PC-9 (cell line): ENCODE data around the gene LRIG1. TPM values are rescaled to one million over a fixed set of nuclear protein-coding genes. Genes with fewer than 3 reads are reported as not detected.
A peak's percentile ranks its signal among the peaks of the same experiment; 100 is the strongest.

Experiments
- BruUV-seq: library from RNA; stranded (reverse); fragments of 400-500 nt; replicated peaks from 2 replicates; lab custom pipeline; 2021; lab: Mats Ljungman, UMichigan
- CTCF ChIA-PET: fragments of 300-600 bp; sonication (Branson Sonifier 250); formaldehyde crosslinking; loops from one replicate; lab custom pipeline; 2022; ENCODE audit warnings: antibody characterized with exemption; lab: Charles Lee
- POLR2A ChIA-PET: fragments of 300-600 bp; sonication (Branson Sonifier 250); formaldehyde crosslinking; loops from one replicate; lab custom pipeline; 2022; ENCODE audit warnings: antibody characterized with exemption; ENCODE audit not compliant: unreplicated experiment; lab: Charles Lee
- DNase-seq, 2 experiments: peaks; one replicate each; pipeline versions ENCODE4 v3.0.0 to v3.0.0-alpha.2; 2015 to 2022; ENCODE audit warnings: mixed read lengths in 1 of 2
- H2AFZ ChIP-seq: fragments of 200-600 bp; sonication (generic); 2 replicates; pipeline ENCODE4 v1.8.1; 2017; ENCODE audit warnings: antibody characterized with exemption
- H3F3A ChIP-seq: fragments of 200-600 bp; sonication (generic); 2 replicates; pipeline ENCODE4 v1.8.1; 2017; ENCODE audit warnings: antibody characterized with exemption, mild to moderate bottlenecking, low read depth; ENCODE audit not compliant: insufficient read depth
- H3K27ac ChIP-seq: fragments of 200-600 bp; sonication (generic); 2 replicates; pipeline ENCODE4 v1.6.1; 2016; ENCODE audit warnings: mixed run types
- H3K27me3 ChIP-seq: fragments of 200-600 bp; sonication (generic); 2 replicates; pipeline ENCODE4 v1.6.1; 2016; ENCODE audit warnings: low read depth, mixed run types; ENCODE audit not compliant: insufficient read depth
- H3K36me3 ChIP-seq: fragments of 200-600 bp; sonication (generic); 2 replicates; pipeline ENCODE4 v1.6.1; 2016; ENCODE audit warnings: low read depth, mixed run types
- H3K4me1 ChIP-seq: fragments of 200-600 bp; sonication (generic); replicated peaks from 2 replicates; pipeline ENCODE4 v1.6.1; 2016; ENCODE audit warnings: mixed run types; ENCODE audit not compliant: insufficient read depth
- H3K4me2 ChIP-seq: fragments of 200-600 bp; sonication (generic); 2 replicates; pipeline ENCODE4 v1.6.1; 2017; ENCODE audit warnings: mixed run types
- H3K4me3 ChIP-seq: fragments of 200-600 bp; sonication (generic); 2 replicates; pipeline ENCODE4 v1.6.1; 2016; ENCODE audit warnings: mixed run types
- H3K79me2 ChIP-seq: fragments of 200-600 bp; sonication (generic); 2 replicates; pipeline ENCODE4 v1.6.1; 2017; ENCODE audit warnings: low read depth, mixed run types
- H3K9me2 ChIP-seq: fragments of 200-600 bp; sonication (generic); 2 replicates; pipeline ENCODE4 v1.8.1; 2017; ENCODE audit warnings: mild to moderate bottlenecking; ENCODE audit not compliant: insufficient read depth
- H3K9me3 ChIP-seq: fragments of 200-600 bp; sonication (generic); 2 replicates; pipeline ENCODE4 v1.8.1; 2016; ENCODE audit warnings: low read depth; ENCODE audit not compliant: insufficient read depth
- H4K20me1 ChIP-seq: fragments of 200-600 bp; sonication (generic); 2 replicates; pipeline ENCODE4 v1.8.1; 2017; ENCODE audit not compliant: insufficient read depth
- CTCF ChIP-seq: fragments of 200-600 bp; sonication (generic); conservative IDR thresholded peaks from 2 replicates; pipeline ENCODE4 v1.6.1; 2017; ENCODE audit warnings: mixed run types, antibody characterized with exemption, mild to moderate bottlenecking, moderate library complexity
- EZH2 ChIP-seq: fragments of 200-600 bp; sonication (generic); IDR thresholded peaks from 2 replicates; pipeline ENCODE4 v1.8.0; 2017; ENCODE audit warnings: antibody characterized with exemption, low read depth
- intact Hi-C: fragments of 100-400 bp; cut with micrococcal nuclease; formaldehyde crosslinking; loops from one replicate; pipeline ENCODE4 v1.10.0; 2022; ENCODE audit not compliant: unreplicated experiment
- total RNA-seq: library from RNA; stranded (reverse); gene quantifications from 2 replicates; pipeline ENCODE4 v1.2.3, GENCODE V29; 2021

Gene LRIG1
- total RNA-seq, 1 experiment from 2014 or later, result not detected

DNA sequence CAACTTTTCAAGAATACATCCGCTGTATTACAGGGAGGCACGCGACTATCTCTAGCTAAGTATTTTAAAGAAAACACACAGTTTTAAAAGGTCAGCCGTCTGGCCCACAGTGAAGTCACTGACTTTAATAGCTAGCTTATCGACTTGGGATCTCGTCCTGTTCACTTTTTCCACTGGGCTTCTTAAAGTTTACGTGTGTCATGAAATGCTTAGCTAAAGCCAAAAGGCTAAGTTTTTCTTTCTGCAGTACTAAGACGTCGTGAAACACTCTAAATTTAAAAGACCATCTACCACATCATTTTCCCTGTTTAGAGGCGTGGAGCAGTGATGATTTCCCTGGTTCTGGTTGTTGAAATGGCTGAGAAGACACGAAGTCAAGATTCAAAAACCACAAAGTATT, 27.1 kb downstream of the LRIG1 start:
- no peaks in the 10 kb centered on the region for H3K27me3 ChIP-seq
- H3K9me2 ChIP-seq, result no peaks in the 10 kb centered on the region
- peaks cover 12% of the 10 kb centered on the region for H3K4me1 ChIP-seq
- no peaks in the 10 kb centered on the region for H3K9me3 ChIP-seq
- no peak overlapping the region for H3K27ac ChIP-seq
- H4K20me1 ChIP-seq, result no peaks in the 10 kb centered on the region
- H3F3A ChIP-seq, result peaks cover 8% of the 10 kb centered on the region; the same call in 1 of the 2 replicates
- no peak overlapping the region for H2AFZ ChIP-seq
- no peak for DNase-seq
- no peak overlapping the region for H3K4me2 ChIP-seq
- BruUV-seq, result no TSS peak
- no peaks in the 10 kb centered on the region for H3K36me3 ChIP-seq
- CTCF ChIA-PET, result no interaction called here
- no peaks in the 10 kb centered on the region for H3K79me2 ChIP-seq
- POLR2A ChIA-PET, result no interaction called here
- no peak for TF ChIP-seq CTCF
- TF ChIP-seq EZH2, result no peak
- H3K4me3 ChIP-seq, result no peak overlapping the region
- intact Hi-C loops, result no loop called here

GRCh38 chr3:66473181-66473580, 27.6 kb downstream of the LRIG1 start:
- ChIA-PET POLR2A (no interaction called here), CTCF (no interaction called here)
- Histone ChIP-seq H4K20me1 (no peaks in the 10 kb centered on the region), H3K27me3 (no peaks in the 10 kb centered on the region), H3K27ac (no peak overlapping the region), H3F3A (peaks cover 8% of the 10 kb centered on the region; the same call in 1 of the 2 replicates), H3K4me3 (no peak overlapping the region), H3K36me3 (no peaks in the 10 kb centered on the region), H3K9me3 (no peaks in the 10 kb centered on the region), H2AFZ (no peak overlapping the region), H3K4me2 (peak overlapping the region; percentile 41; the same call in 1 of the 2 replicates), H3K9me2 (no peaks in the 10 kb centered on the region), H3K79me2 (no peaks in the 10 kb centered on the region), H3K4me1 (peaks cover 12% of the 10 kb centered on the region)
- intact Hi-C loops, result no loop called here
- no peak for DNase-seq
- TF ChIP-seq CTCF (no peak), EZH2 (no peak)
- no TSS peak for BruUV-seq

DNA sequence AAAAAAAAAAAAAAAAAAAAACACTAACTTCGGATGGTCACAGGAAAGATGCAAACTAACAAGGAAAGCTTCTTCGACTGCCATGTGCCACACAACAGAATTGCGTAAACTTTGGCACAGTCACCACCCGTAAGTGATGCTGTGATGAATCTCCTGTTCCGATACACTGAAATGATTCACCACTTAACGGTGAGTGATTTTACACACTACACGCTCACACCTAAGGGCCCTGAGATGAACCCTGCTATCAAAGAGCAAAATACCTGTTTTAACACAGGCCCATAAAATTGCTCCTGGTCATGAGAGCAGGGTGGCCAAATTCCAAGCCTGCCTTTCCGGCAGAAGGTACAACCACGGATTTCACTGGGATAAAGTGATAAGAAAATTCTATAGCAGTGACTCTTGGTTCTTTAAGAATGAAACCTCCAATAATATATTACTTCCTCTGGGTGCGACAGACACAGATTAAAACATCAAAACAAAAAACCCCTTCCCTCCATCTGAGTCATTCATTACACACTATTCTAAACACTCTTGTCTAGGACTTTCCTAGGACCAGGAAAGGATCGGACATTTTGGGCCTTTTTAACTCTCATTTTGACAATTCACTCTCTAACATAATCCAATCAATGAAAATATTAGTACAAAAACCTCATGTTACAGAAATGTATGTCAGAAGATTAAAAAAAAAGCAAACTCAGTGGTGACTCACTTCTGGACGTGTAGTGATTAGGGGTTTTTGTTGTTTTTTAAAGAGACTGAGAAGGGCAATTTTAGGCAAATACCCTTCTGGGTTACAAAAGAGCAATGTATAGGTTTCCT, 28.3 kb downstream of the LRIG1 start:
- Histone ChIP-seq H3F3A (peaks cover 8% of the 10 kb centered on the region; the same call in 1 of the 2 replicates), H3K9me3 (no peaks in the 10 kb centered on the region), H3K36me3 (no peaks in the 10 kb centered on the region), H3K9me2 (no peaks in the 10 kb centered on the region), H4K20me1 (no peaks in the 10 kb centered on the region), H3K27me3 (no peaks in the 10 kb centered on the region), H3K4me1 (peaks cover 12% of the 10 kb centered on the region), H3K27ac (peak overlapping the region; percentile 49), H3K4me2 (peak overlapping the region; percentile 41; the same call in 1 of the 2 replicates), H2AFZ (no peak overlapping the region), H3K4me3 (no peak overlapping the region), H3K79me2 (no peaks in the 10 kb centered on the region)
- intact Hi-C loops, result no loop called here
- ChIA-PET CTCF (no interaction called here), POLR2A (no interaction called here)
- TF ChIP-seq EZH2, result no peak
- no peak for TF ChIP-seq CTCF
- peak in 1 of 2 experiments; percentile 71 for DNase-seq
- no TSS peak for BruUV-seq
